Measurements from ENCODE around the gene UXS1.
"Not testable (repeated sequence)": the region's sequence is repeated elsewhere in the genome, so short reads cannot be mapped to it uniquely, and the experiment has no call there.

Gene UXS1

DNA sequence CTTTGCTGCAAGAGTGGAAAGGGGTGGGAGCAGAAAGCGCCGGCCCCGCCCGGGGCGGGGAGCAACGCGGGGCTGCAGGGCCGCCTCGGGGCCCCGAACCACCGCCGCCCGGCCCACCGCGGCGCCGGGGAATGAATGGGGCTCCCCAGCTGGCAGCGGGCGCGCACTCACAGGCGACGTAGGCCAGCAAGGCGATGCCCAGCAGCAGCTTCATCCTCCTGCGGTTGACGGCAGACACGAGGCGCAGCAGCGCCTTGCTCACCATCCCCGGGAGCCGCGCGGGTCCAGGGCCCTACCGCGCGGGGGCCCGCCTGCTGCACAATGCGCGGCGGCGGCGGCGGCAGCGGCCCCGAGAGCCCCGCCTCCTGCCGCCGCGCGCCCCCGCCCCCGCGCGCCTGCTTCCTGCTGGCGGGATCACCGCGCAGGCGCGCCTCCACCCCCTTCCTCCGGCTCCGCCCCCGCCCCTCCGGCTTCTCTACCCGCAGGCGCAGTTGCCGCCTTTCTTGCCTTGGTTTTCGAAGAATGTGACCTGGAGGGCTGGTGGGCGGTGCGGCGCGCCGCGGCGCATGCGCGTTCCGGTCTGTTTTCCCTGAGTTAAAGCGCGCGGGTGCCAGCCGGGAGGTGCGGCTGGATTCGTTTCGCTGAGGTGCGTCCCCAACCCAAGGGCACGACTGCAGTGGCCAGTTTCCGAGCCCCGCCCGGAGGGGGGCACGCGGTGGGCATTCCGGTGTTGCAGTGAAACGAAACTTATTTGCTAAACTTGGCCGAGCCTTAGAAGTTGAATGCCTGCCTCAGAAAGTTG lies at the start of gene UXS1:
Gene UXS1, minus strand, starts transcription at position 325 of the 802 bp plus-strand sequence. Its CDS starts 60 bp downstream, at position 265.
- DNase-seq = peak; percentile 90

DNA sequence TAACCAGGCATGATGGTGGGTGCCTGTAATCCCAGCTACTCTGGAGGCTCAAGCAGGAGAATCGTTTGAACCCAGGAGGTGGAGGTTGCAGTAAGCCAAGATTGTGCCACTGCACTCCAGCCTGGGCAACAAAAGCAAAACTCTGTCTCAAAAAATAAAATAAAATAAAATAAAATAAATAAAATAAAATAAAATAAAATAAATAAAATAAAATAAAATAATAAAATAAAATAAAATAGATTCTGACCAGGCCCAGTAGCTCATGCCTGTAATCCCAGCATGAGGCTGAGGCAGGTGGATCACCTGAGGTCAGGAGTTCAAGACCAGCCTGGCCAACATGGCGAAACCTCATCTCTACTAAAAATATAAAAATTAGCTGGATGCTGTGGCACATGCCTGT lies 45.4 kb upstream of the UXS1 start:
- not testable (repeated sequence) for DNase-seq

DNA sequence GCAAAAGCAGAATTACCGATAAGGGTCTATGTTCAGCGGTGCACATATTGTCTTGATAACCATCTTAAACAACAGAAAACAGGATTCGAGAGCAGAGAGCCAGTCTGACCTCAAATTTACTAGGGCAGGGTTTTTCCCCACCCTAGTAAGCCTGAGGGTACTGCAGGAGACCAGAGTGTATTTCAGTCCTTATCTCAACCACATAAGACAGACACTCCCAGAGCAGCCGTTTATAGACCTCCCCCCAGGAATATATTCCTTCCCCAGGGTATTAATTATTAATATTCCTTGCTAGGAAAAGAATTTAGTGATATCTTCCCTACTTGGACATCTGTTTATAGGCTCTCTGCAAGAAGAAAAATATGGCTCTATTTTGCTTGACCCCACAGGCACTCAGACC lies 41.3 kb upstream of the UXS1 start:
- not testable (repeated sequence) for DNase-seq

DNA sequence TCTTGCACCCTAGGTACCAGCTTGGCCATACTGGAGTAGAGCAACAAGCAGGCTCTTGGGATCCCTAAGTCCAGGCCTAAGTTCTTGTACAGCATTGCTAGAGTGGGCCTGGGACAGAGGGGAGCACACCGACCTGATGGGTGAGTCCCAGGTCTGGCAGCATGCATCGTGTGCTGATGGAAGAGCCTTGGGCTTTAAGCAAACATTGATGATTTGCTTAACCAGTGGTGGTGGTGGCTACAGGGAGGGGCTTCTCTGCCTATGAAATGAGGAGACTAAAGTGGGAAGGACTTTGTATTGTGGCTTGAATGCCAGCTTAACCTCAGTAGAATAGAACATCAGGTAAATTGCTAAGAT lies 39.2 kb upstream of the UXS1 start:
- DNase-seq = no peak

DNA sequence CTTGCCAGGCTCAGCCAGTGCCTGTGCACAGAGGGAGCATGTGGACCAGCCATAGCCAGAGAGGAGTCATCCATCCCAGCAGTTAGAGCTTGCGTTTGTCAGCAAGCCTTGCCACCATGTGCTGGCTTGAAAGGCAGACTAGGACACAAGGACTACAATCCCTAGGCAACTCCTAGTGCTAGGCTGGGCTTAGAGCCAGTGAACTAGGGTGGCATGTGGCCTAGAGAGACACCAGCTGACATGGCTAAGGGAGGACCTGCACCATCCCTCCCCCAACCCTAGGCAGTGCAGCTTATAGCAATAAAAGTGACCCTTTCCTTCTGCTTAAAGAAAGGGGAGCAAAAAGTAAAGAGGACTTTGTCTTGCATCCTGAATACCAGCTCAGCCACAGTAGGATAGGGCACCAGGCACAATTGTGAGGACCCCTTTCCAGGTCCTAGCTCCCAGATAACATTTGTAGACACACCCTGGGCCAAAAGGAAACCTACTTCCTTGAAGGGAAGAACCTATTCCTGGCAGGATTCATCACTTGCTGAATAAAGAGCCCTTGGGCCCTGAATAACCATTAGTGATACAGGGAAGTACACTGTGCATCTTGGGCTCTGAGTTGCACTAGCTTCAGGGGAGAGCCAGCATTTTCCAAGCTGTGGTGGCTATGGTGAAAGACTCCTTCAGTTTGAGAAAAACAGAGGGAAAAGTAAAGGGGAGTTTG lies 38.7 kb upstream of the UXS1 start:
- DNase-seq = no peak

DNA sequence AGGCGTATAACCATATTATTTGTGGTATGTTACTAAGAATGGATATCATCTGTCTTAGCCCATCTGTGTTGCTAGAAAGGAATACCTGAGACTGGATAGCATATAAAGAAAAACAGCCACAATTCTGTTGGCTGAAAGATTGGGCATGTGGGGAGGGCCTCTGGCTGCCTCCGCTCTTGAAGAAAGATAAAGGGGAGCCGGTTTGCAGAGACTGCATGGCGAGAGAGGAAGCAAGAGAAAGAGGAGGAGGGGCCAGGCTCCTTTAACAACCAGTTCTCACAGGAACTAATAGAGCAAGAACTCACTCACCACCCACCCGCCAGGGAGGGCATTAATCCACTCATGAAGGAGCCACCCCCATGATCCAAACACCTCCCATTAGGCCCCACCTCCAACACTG lies 29.2 kb upstream of the UXS1 start:
- no peak for DNase-seq

DNA sequence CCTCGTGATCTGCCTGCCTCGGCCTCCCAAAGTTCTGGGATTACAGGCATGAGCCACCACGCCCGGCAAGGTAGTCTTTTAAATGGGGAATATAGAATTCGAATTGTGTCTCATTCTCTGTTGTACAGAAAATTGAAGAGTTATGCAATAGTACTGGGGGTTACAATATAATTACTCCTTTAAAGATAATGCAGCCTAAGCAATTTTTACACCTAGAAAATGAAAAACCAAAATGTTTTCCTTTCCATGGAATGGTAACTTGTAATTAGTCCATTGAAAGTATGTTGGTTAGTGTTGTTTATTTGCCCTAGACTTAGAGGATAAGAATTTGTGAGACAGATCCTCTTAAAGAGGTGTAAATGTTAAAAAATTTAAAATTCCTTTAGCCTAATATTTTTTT lies 28.0 kb upstream of the UXS1 start:
- DNase-seq = not testable (repeated sequence)

DNA sequence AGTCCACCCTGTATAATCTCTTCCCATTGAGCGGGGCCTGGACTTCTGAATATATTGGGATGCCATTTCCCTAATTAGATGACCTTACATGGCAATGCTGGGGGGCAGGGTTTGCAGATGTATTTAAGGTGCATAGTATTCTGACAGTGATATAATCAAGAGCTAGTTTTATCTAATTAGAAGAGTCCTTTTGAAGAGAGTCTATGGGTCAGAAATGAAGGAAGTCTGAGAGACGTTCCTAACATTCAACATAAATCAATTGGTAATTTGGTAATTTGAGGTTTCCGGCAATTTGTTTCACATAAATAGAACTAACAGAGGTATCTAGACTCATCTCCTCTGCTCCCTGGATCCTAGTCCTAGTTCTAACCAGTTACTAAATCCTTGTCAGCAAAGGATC lies 25.7 kb upstream of the UXS1 start:
- no peak for DNase-seq

DNA sequence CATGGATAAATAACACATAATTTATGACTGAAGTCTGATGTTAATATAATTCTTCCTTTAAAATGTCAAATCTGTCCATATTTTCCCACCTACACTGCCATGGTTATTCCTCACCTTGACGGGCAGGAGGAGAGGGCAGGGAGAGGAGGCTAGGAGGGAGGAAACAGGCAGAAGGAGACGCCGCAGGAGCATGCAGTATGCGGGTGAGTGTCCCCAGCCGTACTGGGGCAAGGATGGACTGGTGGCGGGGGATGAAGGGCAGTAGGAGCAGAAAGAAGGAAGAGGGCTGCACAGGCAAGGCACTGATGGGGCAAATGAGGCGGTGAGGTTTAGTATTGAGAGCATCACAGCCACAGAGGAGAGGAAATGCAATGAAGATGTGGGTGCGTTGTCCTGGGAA lies 25.1 kb upstream of the UXS1 start:
- not testable (repeated sequence) for DNase-seq

DNA sequence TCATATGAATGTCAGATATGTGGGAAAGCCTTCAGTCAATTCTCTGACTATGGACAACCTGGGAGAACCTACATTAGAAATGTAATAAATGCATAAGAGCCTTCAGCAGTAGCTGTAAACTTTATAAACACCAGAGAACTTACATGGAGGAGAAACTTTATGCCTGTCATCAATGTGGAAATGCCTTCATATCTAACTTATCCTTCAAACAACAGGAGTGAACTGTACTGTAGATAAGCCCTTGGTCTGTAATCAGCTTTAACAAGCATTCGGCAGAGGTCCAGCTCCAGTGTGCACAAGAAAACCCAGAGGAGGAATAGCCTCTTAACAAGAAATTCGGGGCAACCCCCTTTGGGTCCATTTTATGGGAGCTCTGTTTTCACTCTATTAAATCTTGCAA lies 14.8 kb upstream of the UXS1 start:
- DNase-seq = no peak

DNA sequence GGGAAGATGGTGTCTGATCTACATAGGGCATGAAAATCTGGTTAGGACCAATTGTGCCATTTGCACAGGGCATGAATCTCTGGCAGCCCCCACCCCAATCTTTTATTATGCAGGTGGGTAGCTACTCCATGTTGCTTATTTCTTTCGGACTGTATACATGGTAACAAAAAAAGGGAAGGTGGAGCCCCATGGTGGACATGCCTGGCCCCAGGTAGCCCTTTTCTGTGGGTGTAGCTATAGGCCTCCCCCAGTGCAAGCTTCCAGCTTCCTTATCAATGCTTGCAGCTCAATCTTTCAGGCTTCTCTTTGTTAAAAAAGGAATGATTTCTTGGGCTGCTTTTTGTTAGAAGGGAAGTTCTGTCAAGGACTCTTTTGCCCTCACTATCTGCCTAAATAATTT lies 14.3 kb upstream of the UXS1 start:
- DNase-seq = no peak

DNA sequence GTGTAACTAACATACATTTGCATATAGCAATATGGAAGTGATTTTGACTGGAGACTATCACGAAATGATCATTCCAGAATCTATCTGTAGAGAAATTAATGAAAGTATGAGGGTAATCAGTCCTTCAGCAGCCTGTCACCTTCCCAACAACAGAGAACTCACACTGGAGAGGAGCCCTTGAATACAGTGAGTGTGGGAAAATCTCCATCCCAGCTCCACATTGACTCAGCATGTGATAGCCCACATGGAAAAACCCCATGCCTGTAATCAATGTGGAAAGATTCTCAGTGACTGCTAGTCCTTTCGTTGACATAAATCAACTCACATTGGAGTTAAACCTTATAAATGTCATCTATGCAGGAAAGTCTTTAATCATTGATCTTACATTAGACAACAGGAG lies 13.1 kb upstream of the UXS1 start:
- no peak for DNase-seq

DNA sequence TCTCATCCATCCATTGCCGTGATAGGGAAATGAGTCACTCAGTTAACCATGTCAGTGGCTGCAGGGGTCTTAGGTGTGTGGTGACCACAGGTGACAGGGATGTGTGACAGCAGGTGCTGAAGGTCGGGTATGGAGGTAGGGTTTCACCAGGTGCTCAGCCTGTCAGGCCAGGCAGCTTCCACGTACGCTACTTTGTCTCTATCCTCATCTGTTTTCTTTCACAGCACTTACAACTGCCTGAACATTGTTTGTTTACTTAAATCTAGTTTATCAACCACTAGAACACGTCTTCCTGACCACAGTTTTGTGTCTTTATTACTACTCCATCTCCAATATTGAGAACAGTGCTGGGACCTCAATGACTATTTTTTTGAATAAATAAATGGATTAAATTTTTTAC lies 11.4 kb upstream of the UXS1 start:
- no peak for DNase-seq

DNA sequence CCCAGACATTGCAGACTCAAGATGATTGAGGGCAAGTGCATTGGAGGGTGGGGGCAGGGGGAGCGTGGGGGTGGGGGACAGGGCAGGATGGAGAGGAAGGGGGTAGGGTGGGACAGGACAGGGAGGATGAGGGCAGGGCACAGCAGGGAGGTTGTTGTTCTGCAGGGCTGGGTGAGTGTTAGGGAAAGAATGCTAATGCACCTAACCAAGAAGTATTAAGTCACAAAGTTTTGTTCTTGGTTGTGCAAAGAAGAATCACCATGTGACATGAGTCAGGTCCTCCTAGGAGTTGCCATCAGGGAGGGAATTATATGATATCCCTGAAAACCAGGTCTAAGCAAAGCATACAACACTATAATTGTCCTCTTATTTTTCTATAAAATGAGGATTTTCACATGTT lies 10.4 kb upstream of the UXS1 start:
- DNase-seq = not testable (repeated sequence)

DNA sequence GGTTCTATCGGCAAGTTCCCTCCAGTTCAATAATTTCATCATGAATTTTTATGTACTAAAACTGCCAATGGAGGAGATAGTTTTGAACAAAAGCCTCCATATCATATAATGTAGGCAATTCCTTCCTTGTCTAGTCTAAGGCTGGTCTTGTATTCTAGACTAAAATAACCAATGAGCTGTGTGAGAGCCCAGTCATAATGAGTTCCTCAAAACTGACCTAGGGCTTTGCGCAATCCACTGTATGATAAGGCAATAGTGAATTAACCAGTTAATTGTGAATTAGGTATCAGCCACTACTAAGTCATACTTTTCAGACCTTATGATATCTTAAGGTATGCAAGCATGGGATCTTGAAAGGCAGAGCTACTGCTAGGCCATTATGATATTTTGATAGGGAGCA lies 7.6 kb upstream of the UXS1 start:
- DNase-seq = no peak

DNA sequence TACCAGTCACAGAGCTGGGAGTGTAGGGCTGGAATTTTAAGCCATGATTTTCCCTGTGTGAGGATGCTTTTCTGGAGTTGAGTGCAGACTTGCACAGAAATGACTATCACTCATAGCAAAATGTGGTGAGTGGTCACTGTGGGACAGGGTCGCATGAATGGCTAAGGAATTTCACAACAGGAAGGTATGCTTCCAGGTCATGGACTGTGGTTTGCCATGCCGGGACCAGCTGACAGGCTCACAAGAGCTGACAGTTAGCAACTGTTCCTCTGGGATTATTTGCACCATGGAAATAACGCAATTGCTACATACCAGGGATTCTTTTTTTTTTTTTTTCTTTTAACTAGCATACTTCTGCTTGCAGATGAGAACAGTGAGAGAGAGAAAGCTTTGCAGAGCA lies 3.8 kb upstream of the UXS1 start:
- DNase-seq = no peak

DNA sequence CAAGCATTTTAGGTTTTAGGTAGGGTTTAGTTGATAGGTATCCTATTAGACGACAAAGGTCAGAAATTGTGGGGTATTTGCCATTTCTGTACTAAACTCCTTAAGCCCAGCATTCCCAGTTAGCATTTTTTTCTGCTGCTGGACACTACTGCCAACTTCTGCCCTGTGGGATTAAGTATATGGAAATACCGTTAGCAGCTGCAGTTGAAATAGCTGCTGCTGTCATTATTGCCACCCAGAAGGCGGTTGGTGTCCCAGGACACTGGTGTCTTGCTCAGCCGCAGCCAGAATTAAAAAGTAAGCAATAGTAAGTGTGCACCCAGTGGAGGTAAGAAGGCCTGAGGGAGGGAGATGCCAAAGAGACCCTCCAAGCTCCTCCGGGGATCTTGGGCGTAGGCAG lies 1.9 kb upstream of the UXS1 start:
- DNase-seq = no peak

DNA sequence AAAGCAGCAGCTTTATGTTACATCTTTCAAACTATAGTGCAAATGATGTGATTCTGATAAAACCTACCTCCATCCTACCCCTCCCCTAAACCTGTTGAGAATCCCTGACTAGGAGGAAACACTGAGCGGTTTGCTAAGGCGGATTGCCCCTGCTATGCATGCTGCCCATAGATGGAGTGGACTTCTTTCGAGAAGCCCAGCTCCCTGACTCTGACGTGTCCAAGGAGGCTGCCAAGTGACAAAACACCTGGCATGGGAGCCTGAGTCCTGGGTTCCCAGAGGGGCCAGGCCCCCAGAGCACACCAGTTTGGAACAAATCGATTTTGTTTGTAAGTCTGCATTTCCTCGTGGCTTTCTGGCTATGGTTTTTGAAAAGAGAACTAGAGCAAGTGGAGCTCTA lies 1.4 kb upstream of the UXS1 start:
- no peak for DNase-seq

DNA sequence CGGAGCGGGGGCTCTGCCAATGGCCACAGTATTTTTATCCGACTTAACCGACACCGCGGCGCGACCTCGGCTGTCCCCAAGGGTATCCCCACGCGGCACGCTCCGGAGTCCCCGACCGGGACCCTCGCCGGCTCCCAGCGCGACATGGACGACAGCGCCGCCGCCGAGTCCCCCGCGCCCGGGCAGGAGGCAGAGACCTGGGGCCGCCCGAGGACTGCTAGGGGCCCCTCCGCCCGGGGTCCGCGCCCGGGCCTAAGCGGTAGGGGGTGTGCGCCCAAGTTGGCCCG lies 468 bp downstream of the UXS1 start:
- no peak for DNase-seq

DNA sequence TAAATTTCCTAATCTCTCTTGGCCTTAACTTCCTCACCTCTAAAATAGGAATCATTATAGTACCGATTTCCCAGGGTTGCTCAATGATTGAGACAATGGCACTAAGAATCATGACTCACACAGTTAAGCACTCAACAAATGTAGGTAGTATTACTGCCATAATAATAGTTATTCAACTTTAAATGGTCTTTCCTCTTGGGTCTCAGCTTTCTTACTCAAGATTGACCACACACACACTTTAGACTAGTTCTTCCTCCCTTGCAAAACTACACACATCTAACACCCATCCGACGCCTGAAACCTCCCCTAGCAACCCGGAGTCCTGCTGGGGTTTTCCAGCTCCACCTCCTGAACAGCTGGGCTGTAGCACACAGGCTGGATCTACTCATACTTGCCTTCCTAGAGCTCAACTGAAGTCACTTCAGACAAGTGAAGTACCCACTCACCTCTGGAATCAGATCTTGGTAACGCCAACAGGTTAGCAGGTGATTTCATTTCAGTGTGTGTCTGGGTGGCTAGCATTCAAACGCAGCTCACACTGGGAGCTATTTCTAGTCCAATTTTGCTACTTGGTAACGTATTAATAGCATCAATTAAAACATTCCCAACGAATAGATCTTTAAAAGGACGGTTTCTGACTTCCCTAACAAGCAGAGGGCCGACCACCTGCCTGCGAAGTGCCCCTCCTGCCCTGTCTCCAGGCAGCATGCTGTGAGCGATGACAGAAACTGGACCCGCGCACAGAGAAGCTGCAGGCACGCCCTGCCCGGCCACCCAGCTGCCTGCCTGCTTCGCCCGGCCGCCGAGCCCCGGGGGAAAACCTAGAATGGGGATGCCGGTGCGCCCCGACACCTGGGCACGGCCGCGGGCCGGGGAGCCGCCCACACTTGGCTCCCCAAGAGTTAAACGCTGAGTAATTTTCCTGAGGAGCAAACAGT lies 1.1 kb downstream of the UXS1 start:
- DNase-seq = no peak

DNA sequence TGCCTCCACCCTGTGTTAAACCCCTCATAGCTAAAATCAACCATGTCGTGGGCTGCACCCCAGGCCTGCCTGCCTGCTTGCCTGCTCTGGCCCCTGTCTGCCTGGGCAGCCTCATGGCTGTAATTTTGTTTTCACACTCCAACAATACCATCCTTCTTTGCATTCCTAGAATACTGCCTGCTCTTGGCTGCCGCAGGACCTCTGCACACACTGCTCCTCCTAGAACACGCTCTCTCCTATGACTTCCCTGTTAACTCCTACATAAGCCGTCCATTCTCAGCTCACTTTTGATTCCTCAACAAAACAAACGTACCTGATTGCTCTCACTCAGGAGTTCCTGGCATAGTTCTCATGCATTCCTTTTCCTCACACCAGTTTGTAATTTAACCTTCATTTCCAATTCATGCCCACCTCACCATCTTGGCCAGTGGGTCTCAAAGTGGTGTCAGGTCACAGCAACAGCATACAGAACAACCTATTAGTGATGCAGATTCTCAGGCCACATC lies 2.5 kb downstream of the UXS1 start:
- DNase-seq = no peak

DNA sequence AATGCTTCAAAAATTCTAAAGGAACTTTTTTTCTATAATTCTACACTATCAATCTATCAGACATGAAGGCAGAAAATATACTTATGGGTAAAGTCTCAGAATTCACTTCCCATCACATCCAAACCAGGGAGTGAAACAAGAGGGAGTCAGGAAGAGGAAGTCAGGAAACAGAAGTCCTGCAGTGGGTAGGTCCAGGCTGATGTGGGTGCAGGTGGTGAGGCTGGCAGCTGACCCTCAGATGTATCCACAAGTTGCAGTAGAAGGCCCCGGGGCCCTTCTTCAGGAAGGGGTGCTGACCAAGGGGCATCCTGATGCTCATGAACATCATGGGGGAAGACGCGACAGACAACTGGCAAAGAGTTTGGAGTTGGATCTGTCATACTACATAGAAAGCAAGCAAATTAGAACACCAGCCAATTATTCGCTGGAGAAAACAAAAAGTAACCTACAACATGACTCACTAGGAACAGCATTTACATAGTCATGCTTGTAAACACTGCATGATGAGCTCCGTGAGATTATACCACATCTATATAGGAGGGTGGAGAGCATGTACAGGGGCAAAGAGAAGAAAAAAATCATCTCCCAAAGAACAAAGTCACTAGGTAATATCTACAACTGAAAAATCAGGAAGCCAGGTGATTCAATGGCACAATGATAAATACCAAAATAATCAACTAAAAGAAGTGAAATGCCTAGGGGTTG lies 4.2 kb downstream of the UXS1 start:
- DNase-seq = no peak

DNA sequence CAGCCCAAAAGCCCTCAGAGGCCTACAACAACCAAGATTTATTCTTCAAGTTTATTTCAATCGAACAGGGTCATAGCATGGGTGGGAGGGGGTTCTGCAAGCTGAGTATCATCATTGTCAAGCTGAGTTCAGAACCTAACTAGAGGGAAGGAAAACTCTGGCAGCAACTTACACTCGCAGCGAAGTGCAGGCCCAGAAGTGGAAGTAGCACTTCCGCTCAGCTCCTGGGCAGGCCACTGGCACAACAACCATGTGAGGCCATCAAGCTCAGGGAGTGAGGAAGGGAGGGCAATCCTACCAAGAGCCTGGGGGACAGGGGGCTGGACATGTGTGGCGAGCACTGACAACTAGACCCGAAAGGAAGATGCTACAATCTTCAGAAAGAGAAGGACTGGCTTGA lies 4.8 kb downstream of the UXS1 start:
- no peak for DNase-seq

Data from SHP77 treated with DMSO at 0.1 percent for 48 hours (cell line).